Esophagus squamous epithelium (tissue), 5 donors: ENCODE measurements around the gene UBXN10. TPM values are rescaled to one million over a fixed set of nuclear protein-coding genes. Genes with fewer than 3 reads are reported as not detected.

ENCODE experiments used
- DNase-seq: peaks from one replicate; lab custom pipeline; 2025; lab: John Stamatoyannopoulos, UW
- H3K27ac ChIP-seq, 4 donors: fragments of 200-600 bp; sonication (generic); one replicate each; pipeline ENCODE4 v1.5.1; 2016 to 2019; ENCODE audit warnings: mild to moderate bottlenecking in 1 of 4
- H3K27me3 ChIP-seq, 4 donors: fragments of 200-600 bp; sonication (generic); 1 replicate in 3 of 4; 2 replicates in 1 of 4; pipeline versions ENCODE4 v1.5.1 to v1.6.0; 2017 to 2021; ENCODE audit warnings: antibody characterized with exemption in 1 of 4
- H3K36me3 ChIP-seq, 3 donors: fragments of 200-600 bp; sonication (generic); one replicate each; pipeline ENCODE4 v1.5.1; 2016 to 2019
- H3K4me1 ChIP-seq, 3 donors: fragments of 200-600 bp; sonication (generic); one replicate each; pipeline ENCODE4 v1.5.1; 2017 to 2019
- H3K4me3 ChIP-seq, 4 donors: fragments of 200-600 bp; sonication (generic); 1 replicate in 3 of 4; 2 replicates in 1 of 4; pipeline ENCODE4 v1.5.1; 2016 to 2019; ENCODE audit warnings: mild to moderate bottlenecking in 2 of 4, moderate library complexity in 1 of 4
- H3K9me3 ChIP-seq, 3 donors: fragments of 200-600 bp; sonication (generic); one replicate each; pipeline ENCODE4 v1.5.1; 2016 to 2019
- CTCF ChIP-seq, 6 experiments: fragments of 450-650 bp in 4 of 6; fragments of 200-600 bp in 2 of 6; sonication (generic) in 2 of 6; IDR thresholded peaks; one replicate each; pipeline ENCODE4 v1.5.1; 2016 to 2019; ENCODE audit warnings: antibody characterized with exemption in 6 of 6, mild to moderate bottlenecking in 4 of 6, moderate library complexity in 4 of 6
- POLR2A ChIP-seq, 4 donors: fragments of 450-650 bp; IDR thresholded peaks; one replicate each; pipeline ENCODE4 v1.6.1; 2017; ENCODE audit warnings: antibody characterized with exemption in 4 of 4, mild to moderate bottlenecking in 4 of 4, moderate library complexity in 3 of 4
- WGBS, 2 donors: methylation state at CpG; one replicate each; pipeline ENCODE4 v1.1.5; 2018; 5-methylcytosine and 5-hydroxymethylcytosine counted together
- intact Hi-C: fragments of 100-400 bp; cut with DNase I; formaldehyde crosslinking; loops from one replicate; pipeline ENCODE4 v1.15.0; 2022
- total RNA-seq, 4 donors: library from RNA; depleted of rRNA; stranded (reverse); fragments of >200 nt; gene quantifications; one replicate each; pipeline ENCODE4 v1.1.0, GENCODE V29; 2016
- donor health status: DM: yes; HTN: yes; CAD: no.

UBXN10 gene
- total RNA-seq, 4 donors from 2014 or later = 0.11 to 5.5 (median 0.81) TPM

DNA sequence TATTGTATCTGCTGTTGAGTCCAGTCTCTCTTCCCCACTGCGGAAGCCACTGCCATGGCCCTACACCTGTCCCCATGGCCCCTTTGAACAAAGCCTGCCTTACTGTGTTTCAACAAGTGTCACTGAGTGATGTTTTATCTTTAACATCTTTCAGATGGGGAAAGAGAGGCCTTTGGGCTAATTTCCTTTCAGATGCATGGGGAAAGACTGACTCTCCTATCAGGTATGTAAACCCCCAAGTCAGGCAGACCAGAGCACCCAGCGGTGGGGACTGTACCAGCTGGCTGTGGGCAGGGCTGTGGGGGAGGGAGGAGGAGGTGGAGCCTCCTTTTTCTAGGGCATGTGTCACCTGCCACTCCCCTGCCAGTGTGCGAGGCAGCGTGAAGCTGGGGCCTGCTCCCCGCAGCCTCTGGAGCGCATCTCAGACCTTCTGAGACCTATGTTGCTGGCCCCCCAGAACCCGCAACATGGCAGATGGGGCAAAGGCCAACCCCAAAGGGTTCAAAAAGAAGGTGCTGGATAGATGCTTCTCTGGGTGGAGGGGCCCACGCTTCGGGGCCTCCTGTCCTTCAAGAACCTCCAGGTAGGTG lies 46.8 kb upstream of the UBXN10 start, which contains the start of gene PLA2G2F:
PLA2G2F (plus strand) TSS at position 363 of the 590 bp plus-strand sequence; CDS start at position 468, 105 bp downstream.
- Histone ChIP-seq H3K9me3 (no peaks in the 10 kb centered on the region), H3K27me3 (peaks cover 0 to 31% (median 0%) of the 10 kb centered on the region in 4 donors), H3K4me3 (no peak within 1 kb of the TSS), H3K27ac (no peak within 1 kb of the TSS), H3K4me1 (peaks cover 0 to 14% (median 0%) of the 10 kb centered on the region in 3 donors), H3K36me3 (no peaks in the 10 kb centered on the region)
- DNase-seq = no peak
- no peak for TF ChIP-seq CTCF (IDR thresholded peaks at IDR 0.05)
- no peak for TF ChIP-seq POLR2A (IDR thresholded peaks at IDR 0.05)
- 76 to 100% methylated on average over 1 to 2 of the region's 9 CpGs for WGBS, 2 donors
- intact Hi-C loops = no loop called here

GRCh38 chr1:20139776-20140612 lies 45.9 kb upstream of the UBXN10 start:
- Histone ChIP-seq H3K9me3 (no peaks in the 10 kb centered on the region), H3K27ac (no peak overlapping the region), H3K4me3 (no peak overlapping the region), H3K4me1 (peaks cover 0 to 21% (median 0%) of the 10 kb centered on the region in 3 donors), H3K36me3 (no peaks in the 10 kb centered on the region), H3K27me3 (peaks cover 0 to 35% (median 0%) of the 10 kb centered on the region in 4 donors)
- DNase-seq = no peak
- TF ChIP-seq CTCF (IDR thresholded peaks at IDR 0.05) (no peak), POLR2A (IDR thresholded peaks at IDR 0.05) (no peak)
- intact Hi-C loops = no loop called here
- 77 to 93% methylated on average over 5 to 11 of the region's 13 CpGs for WGBS, 2 donors

GRCh38 chr1:20141001-20141400 lies 44.9 kb upstream of the UBXN10 start:
- peaks cover 0 to 35% (median 0%) of the 10 kb centered on the region in 4 donors for H3K27me3 ChIP-seq
- TF ChIP-seq POLR2A (IDR thresholded peaks at IDR 0.05) (no peak), CTCF (IDR thresholded peaks at IDR 0.05) (no peak)
- peaks cover 0 to 21% (median 0%) of the 10 kb centered on the region in 3 donors for H3K4me1 ChIP-seq
- no peaks in the 10 kb centered on the region for H3K9me3 ChIP-seq
- H3K4me3 ChIP-seq = no peak overlapping the region
- no peaks in the 10 kb centered on the region for H3K36me3 ChIP-seq
- H3K27ac ChIP-seq = no peak overlapping the region
- 82 to 83% methylated on average over 9 of the region's 9 CpGs for WGBS, 2 donors
- intact Hi-C loops = no loop called here
- DNase-seq = no peak

DNA sequence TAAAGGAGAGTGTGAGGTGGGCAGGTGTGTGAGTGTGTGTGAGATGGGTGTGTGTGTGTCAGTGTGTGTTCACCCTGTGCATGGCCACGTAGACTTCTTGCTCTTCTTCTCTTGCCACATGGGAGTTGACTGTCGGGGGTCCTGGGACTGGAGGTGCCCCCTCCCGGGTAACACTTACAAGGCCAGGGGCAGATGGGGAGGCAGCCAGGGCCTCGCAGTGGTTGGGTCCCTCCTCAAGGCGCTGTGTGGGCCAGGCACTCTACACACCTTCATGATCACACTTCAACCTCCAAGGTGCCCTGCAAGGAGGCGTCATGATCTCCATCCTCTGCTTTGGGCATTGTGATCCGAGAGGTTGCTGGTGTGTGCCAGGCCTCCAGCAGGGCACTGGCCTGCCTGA lies 44.4 kb upstream of the UBXN10 start:
- DNase-seq = no peak
- TF ChIP-seq CTCF (IDR thresholded peaks at IDR 0.05) = no peak
- no peak for TF ChIP-seq POLR2A (IDR thresholded peaks at IDR 0.05)
- Histone ChIP-seq H3K4me1 (peaks cover 0 to 18% (median 0%) of the 10 kb centered on the region in 3 donors), H3K9me3 (no peaks in the 10 kb centered on the region), H3K4me3 (no peak overlapping the region), H3K27me3 (peaks cover 0 to 35% (median 0%) of the 10 kb centered on the region in 4 donors), H3K27ac (no peak overlapping the region), H3K36me3 (no peaks in the 10 kb centered on the region)
- intact Hi-C loops = no loop called here
- WGBS, 2 donors = 80 to 88% methylated on average over 2 to 4 of the region's 7 CpGs
